Tibial nerve (tissue), 4 donors: Measurements from ENCODE around the gene DGKQ. TPM values are rescaled to one million over a fixed set of nuclear protein-coding genes. Genes with fewer than 3 reads are reported as not detected.

Experiments used
- DNase-seq, 2 donors: peaks; one replicate each; pipeline ENCODE4 v3.0.0-alpha.2; 2019; ENCODE audit warnings: low spot score in 2 of 2
- H3K27ac ChIP-seq, 4 donors: fragments of 200-600 bp; sonication (generic) in 3 of 4; one replicate each; pipeline ENCODE4 v1.5.1; 2017 to 2019; ENCODE audit warnings: mild to moderate bottlenecking in 1 of 4
- H3K27me3 ChIP-seq, 2 donors: fragments of 200-600 bp; sonication (generic) in 1 of 2; one replicate each; pipeline versions ENCODE4 v1.5.1 to v1.6.0; 2017 to 2019
- H3K36me3 ChIP-seq, 3 donors: fragments of 200-600 bp; sonication (generic); one replicate each; pipeline ENCODE4 v1.5.1; 2018 to 2019
- H3K4me1 ChIP-seq, 4 donors: fragments of 200-600 bp; sonication (generic) in 3 of 4; one replicate each; pipeline ENCODE4 v1.5.1; 2017 to 2019
- H3K4me3 ChIP-seq, 4 donors: fragments of 200-600 bp; sonication (generic) in 3 of 4; one replicate each; pipeline ENCODE4 v1.5.1; 2017 to 2019; ENCODE audit warnings: mild to moderate bottlenecking in 1 of 4, moderate library complexity in 1 of 4
- H3K9me3 ChIP-seq, 4 donors: fragments of 200-600 bp; sonication (generic) in 3 of 4; one replicate each; pipeline ENCODE4 v1.5.1; 2017 to 2019
- EP300 ChIP-seq, 2 donors: sonication (generic); formaldehyde crosslinking; IDR thresholded peaks; one replicate each; pipeline ENCODE4 v1.6.1; 2017; ENCODE audit warnings: antibody characterized with exemption in 2 of 2, mild to moderate bottlenecking in 1 of 2
- POLR2A ChIP-seq, 2 donors: fragments of 450-650 bp; IDR thresholded peaks; one replicate each; pipeline ENCODE4 v1.6.1; 2017; ENCODE audit warnings: antibody characterized with exemption in 2 of 2, mild to moderate bottlenecking in 2 of 2, moderate library complexity in 2 of 2
- WGBS, 2 donors: methylation state at CpG; one replicate each; pipeline ENCODE4 v1.1.5; 2018; 5-methylcytosine and 5-hydroxymethylcytosine counted together
- total RNA-seq, 4 donors: library from RNA; depleted of rRNA; stranded (reverse); fragments of >200 nt; gene quantifications; one replicate each; pipeline ENCODE4 v1.1.0, GENCODE V29; 2016
- TF ChIP-seq, protein P1 (sequence below), 5 experiments: fragments of 200-600 bp in 3 of 5; fragments of 450-650 bp in 2 of 5; sonication (generic) in 3 of 5; IDR thresholded peaks; one replicate each; pipeline ENCODE4 v1.5.1; 2016 to 2019; ENCODE audit warnings: antibody characterized with exemption in 5 of 5, mild to moderate bottlenecking in 3 of 5, moderate library complexity in 2 of 5

DGKQ gene, protein sequence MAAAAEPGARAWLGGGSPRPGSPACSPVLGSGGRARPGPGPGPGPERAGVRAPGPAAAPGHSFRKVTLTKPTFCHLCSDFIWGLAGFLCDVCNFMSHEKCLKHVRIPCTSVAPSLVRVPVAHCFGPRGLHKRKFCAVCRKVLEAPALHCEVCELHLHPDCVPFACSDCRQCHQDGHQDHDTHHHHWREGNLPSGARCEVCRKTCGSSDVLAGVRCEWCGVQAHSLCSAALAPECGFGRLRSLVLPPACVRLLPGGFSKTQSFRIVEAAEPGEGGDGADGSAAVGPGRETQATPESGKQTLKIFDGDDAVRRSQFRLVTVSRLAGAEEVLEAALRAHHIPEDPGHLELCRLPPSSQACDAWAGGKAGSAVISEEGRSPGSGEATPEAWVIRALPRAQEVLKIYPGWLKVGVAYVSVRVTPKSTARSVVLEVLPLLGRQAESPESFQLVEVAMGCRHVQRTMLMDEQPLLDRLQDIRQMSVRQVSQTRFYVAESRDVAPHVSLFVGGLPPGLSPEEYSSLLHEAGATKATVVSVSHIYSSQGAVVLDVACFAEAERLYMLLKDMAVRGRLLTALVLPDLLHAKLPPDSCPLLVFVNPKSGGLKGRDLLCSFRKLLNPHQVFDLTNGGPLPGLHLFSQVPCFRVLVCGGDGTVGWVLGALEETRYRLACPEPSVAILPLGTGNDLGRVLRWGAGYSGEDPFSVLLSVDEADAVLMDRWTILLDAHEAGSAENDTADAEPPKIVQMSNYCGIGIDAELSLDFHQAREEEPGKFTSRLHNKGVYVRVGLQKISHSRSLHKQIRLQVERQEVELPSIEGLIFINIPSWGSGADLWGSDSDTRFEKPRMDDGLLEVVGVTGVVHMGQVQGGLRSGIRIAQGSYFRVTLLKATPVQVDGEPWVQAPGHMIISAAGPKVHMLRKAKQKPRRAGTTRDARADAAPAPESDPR
- total RNA-seq, result 10 to 100 TPM in 3 of 4 donors, 1 to 10 TPM in 1; 9.0 to 23.4 (median 13.6) TPM

DNA sequence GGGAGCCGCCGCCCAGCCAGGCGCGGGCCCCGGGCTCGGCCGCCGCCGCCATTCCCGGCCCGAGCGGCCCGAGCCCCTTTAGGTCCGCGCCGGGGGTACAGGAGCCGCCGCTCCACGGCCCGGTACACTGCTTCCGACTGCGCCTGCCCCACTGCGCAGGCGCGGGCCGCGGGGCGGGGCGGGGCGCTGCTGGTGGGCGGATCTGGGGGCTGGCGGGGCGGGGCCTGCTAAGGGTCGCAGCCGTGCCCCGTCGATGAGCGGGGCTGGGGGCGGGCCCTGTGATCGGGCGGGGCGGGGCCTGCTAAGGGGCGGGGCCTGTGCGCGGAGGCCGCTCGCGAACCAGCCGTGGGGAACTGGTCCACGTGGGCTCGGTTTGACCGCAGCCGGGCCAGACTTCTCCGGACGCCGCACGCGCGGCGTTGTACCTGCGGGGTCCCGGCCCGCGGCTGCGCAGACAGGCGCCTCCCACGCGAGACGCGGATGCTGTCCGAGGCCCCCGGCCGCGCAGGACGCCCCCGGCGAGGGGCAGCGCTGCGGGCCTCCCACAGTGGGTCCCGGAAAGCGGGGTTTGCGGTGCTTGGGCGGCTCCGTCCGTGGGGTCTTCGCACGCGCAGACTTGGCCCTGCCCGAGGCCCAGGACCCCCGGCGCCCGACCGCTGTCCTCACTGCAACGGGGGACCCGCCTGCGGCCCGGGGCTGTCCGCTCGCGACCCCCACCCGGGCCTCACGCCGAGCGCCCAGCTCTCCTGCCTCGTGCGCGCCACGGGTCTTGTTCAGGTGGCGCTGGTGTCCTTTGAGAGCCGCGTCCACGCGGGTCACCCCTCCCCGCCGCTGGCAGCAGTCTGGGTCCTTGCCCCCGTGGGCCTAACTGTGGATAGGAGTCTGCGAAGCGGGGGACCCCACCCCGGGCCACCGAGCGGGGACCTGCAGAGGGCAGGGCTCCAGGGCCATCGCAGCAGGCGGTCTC is at the start of gene DGKQ:
DGKQ (minus strand) TSS at position 139 of the 967 bp plus-strand sequence; CDS start at position 52, 87 bp downstream.
- TF ChIP-seq, protein P1, sequence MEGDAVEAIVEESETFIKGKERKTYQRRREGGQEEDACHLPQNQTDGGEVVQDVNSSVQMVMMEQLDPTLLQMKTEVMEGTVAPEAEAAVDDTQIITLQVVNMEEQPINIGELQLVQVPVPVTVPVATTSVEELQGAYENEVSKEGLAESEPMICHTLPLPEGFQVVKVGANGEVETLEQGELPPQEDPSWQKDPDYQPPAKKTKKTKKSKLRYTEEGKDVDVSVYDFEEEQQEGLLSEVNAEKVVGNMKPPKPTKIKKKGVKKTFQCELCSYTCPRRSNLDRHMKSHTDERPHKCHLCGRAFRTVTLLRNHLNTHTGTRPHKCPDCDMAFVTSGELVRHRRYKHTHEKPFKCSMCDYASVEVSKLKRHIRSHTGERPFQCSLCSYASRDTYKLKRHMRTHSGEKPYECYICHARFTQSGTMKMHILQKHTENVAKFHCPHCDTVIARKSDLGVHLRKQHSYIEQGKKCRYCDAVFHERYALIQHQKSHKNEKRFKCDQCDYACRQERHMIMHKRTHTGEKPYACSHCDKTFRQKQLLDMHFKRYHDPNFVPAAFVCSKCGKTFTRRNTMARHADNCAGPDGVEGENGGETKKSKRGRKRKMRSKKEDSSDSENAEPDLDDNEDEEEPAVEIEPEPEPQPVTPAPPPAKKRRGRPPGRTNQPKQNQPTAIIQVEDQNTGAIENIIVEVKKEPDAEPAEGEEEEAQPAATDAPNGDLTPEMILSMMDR (IDR thresholded peaks at IDR 0.05), result no peak
- TF ChIP-seq EP300 (IDR thresholded peaks at IDR 0.05) (no peak), POLR2A (IDR thresholded peaks at IDR 0.05) (no peak)

DNA sequence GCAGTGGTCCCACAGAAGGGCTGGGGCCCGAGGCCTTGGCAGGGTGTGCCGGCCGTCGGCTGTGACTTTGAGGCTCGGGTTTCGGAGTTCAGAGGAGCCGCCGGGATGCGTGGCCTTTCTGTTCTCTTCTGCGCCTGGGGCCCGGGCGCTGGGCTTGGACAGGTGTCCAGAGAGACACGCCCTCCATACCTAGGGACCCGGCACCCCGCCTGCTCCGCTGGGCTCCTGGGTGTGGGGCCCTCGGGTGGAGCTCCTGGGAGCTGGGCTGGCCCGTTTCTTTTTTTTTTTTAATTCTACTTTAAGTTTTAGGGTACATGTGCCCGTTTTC is 49.3 kb upstream of the DGKQ start:
- TF ChIP-seq EP300 (IDR thresholded peaks at IDR 0.05) (no peak), POLR2A (IDR thresholded peaks at IDR 0.05) (no peak)
- TF ChIP-seq, protein P1 (IDR thresholded peaks at IDR 0.05), result no peak
- Histone ChIP-seq H3K27me3 (no peaks in the 10 kb centered on the region), H3K4me1 (peaks cover 0 to 24% (median 0%) of the 10 kb centered on the region in 4 donors), H3K4me3 (no peak overlapping the region), H3K9me3 (no peaks in the 10 kb centered on the region), H3K27ac (no peak overlapping the region), H3K36me3 (peaks cover 0 to 44% (median 0%) of the 10 kb centered on the region in 3 donors)
- WGBS, 2 donors, result 90 to 97% methylated on average over 11 to 18 of the region's 19 CpGs
- no peak for DNase-seq

More for the DNA sequence above, at the start of gene DGKQ:
- Histone ChIP-seq H3K4me3 (peak within 1 kb of the TSS; percentile 48 to 95 (median 62)), H3K9me3 (no peaks in the 10 kb centered on the region), H3K27me3 (no peaks in the 10 kb centered on the region), H3K27ac (peak within 1 kb of the TSS in 2 of 4 donors; percentile 72 to 80), H3K4me1 (peaks cover 0 to 26% (median 21%) of the 10 kb centered on the region in 4 donors), H3K36me3 (no peaks in the 10 kb centered on the region)
- DNase-seq, result peak; percentile 80 to 83
- 43 to 51% methylated on average over 42 to 56 of the region's 123 CpGs for WGBS, 2 donors

DNA sequence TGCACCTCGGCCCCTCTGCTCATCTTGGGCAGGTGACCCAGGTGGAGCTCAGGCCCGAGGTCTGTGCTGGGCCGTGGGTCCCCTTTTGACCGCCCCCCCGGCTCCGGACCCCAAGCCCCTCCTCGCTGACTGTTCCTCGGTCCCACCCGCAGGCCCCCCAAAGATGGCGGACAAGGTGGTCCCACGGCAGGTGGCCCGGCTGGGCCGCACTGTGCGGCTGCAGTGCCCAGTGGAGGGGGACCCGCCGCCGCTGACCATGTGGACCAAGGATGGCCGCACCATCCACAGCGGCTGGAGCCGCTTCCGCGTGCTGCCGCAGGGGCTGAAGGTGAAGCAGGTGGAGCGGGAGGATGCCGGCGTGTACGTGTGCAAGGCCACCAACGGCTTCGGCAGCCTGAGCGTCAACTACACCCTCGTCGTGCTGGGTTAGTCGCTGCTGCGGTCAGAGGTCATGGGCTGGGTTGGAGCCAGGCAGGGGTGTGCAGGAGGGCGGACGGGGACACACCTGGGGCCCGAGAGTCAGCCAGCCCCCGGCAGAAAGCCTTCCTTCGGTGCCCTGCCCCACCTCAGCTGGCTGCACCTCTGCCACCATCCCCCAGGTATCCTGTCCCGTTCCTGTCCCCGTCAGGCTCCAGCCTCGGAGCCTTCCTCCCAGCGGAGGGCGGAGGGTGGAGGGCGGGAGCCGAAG is 48.8 kb upstream of the DGKQ start:
- TF ChIP-seq EP300 (IDR thresholded peaks at IDR 0.05), result no peak
- TF ChIP-seq, protein P1 (IDR thresholded peaks at IDR 0.05), result no peak
- no peak for TF ChIP-seq POLR2A (IDR thresholded peaks at IDR 0.05)
- no peak overlapping the region for H3K27ac ChIP-seq
- no peaks in the 10 kb centered on the region for H3K9me3 ChIP-seq
- no peak for DNase-seq
- peaks cover 0 to 44% (median 0%) of the 10 kb centered on the region in 3 donors for H3K36me3 ChIP-seq
- no peak overlapping the region for H3K4me3 ChIP-seq
- H3K4me1 ChIP-seq, result peaks cover 0 to 26% (median 0%) of the 10 kb centered on the region in 4 donors
- 95% methylated on average over 35 to 37 of the region's 46 CpGs for WGBS, 2 donors
- H3K27me3 ChIP-seq, result no peaks in the 10 kb centered on the region

DNA sequence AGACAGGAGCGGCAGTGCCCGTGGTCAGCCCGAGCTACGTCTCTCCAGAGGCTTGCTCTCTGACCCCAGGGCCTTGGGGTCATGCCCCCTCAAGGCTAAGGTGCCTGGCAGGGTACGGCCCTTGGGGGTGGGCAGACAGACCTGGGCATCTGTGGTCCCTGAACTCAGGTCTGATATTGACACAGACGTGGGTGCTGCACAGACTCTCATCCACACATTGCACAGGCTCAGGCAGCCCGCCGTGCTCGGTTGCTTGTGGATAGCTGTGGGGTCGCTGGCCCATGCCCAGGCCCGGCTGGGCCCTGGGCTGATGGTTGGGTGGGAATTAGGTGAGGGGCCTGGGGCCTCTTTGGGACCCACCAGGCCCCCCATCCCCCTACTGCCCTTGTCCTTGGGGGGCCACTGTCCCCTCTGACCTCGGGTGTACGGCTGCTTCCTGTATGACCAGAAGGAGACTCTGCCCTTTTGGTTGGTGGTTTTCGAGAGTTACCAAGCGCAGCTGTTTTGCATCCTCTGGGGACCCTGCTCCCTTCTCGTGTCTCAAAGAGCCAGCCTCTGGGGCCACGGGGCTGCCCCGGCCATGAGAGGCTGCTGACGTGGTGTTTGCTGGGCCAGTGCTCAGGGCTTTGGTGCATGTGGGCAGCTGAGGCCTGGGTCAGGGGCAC is 48.1 kb upstream of the DGKQ start:
- no peak overlapping the region for H3K27ac ChIP-seq
- H3K4me3 ChIP-seq, result no peak overlapping the region
- peaks cover 0 to 44% (median 0%) of the 10 kb centered on the region in 3 donors for H3K36me3 ChIP-seq
- TF ChIP-seq, protein P1 (IDR thresholded peaks at IDR 0.05), result no peak
- TF ChIP-seq POLR2A (IDR thresholded peaks at IDR 0.05) (no peak), EP300 (IDR thresholded peaks at IDR 0.05) (no peak)
- H3K9me3 ChIP-seq, result no peaks in the 10 kb centered on the region
- DNase-seq, result no peak
- WGBS, 2 donors, result 84% methylated on average over 13 to 19 of the region's 19 CpGs
- peaks cover 0 to 33% (median 0%) of the 10 kb centered on the region in 4 donors for H3K4me1 ChIP-seq
- H3K27me3 ChIP-seq, result no peaks in the 10 kb centered on the region
